UCSD-AML1 (cell line): ENCODE measurements around the gene KCNJ3.

ENCODE experiments used
- DNase-seq: peaks from one replicate; lab custom pipeline; 2025; ENCODE audit not compliant: unreplicated experiment; lab: John Stamatoyannopoulos, UW

Gene KCNJ3

GRCh38 chr2:154706660-154707059, 8.2 kb downstream of the KCNJ3 start:
- DNase-seq = no peak

- DNase-seq = no peak
Measured at GRCh38 chr2:154707994-154708575, 9.6 kb downstream of the KCNJ3 start.

GRCh38 chr2:154709215-154709614, 10.7 kb downstream of the KCNJ3 start:
- DNase-seq = no peak

DNA sequence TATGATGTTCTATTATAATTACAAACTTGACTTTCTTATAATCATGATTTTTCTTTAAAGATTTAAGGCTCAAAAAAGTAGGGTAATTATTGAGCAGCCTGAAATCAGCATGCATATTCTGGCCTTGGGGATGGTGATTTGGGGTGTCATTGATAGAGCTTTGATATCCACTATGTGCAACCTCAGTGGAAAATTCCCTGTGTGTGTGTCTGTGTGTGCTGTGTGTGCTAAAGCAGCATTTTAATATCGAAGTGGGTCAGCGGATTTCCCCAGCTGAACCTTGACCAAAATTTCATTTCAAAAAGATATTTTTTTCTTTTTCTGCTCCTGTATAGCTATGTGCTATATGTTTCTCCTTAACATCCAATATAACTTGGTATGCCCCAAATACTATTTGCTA, 11.6 kb downstream of the KCNJ3 start:
- DNase-seq = no peak

- DNase-seq = no peak
Measured at GRCh38 chr2:154710685-154711084, 12.2 kb downstream of the KCNJ3 start.

DNA sequence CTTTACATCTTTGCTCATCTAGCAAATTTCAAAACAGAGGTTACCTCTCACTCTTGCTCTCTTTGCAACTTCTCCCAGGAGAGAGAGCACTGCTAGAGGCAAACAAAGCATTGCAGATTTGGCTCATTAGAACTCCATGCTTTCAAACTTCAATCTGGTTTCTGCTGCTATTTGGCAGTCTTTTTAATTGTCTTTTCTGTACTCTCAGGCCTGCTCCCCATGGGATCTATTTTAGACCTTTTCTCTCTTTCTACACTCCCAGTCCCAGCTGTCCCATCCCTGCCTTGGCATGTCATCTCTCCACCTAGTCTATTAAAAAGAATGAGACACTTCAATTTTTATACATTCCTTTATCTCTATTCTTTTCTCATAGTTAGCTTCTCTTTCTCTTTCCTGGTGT, 15.2 kb downstream of the KCNJ3 start:
- no peak for DNase-seq

DNA sequence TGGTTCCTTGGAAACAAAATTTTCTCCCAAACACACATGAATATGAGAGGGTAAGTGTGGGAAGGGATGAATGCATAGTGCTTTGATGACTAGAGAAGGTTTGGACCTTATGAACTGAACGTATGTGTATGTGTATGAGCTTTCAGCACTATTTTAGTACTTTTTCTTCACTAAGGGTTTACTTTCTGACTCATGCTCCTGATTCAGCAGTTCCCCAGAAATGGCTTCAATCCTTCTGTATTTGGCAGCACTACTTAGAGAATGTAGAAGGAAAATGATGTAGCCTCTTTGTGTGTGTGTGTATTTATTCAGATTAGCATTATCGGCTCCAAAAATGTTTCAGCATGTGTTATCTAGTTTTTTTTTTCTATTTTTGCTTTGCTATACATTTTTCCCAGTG, 22.2 kb downstream of the KCNJ3 start:
- DNase-seq = no peak

GRCh38 chr2:154724194-154724797, 25.8 kb downstream of the KCNJ3 start:
- DNase-seq = no peak

DNA sequence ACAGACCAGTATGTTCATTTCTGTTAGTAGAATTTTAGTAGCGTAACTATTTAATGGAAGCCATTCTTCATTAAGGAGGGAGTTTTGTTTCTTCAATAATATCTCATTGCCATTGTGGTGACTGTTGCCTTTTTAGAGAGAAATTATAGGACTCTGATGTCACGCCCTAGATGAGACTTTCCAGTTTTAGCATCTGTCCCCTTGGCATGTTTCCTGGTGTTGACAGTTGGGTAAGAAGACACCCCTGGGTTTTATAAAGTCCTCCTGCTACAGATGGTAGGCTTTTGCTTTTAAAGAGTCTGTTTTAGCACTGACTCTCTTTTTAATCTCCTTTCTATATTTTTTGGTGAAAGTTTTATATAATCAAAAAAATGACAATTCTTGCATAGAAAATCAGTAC, 41.9 kb downstream of the KCNJ3 start:
- no peak for DNase-seq

- DNase-seq = no peak
Measured at GRCh38 chr2:154758871-154759270, 60.4 kb downstream of the KCNJ3 start.

DNA sequence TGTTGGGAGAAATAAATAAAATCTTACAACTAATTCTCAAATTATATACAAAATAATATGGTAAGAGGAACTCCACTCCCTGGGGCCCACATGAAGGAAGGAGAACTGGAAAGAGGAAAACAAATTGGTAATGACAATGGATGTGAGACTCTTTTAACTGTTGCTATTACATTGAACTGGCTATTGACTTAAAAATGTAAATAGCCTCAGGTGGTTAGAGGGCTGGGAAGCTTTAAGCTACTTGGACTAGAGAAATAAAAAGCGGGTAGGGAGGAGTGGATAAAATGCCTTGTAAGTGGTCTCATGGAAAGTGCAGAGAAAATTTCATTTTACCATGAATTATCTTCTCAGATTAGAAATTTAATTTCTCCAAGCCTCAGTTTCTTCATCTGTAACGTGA, 64.1 kb downstream of the KCNJ3 start:
- DNase-seq = no peak

- DNase-seq = no peak
Measured at GRCh38 chr2:154771664-154772284, 73.3 kb downstream of the KCNJ3 start.

DNA sequence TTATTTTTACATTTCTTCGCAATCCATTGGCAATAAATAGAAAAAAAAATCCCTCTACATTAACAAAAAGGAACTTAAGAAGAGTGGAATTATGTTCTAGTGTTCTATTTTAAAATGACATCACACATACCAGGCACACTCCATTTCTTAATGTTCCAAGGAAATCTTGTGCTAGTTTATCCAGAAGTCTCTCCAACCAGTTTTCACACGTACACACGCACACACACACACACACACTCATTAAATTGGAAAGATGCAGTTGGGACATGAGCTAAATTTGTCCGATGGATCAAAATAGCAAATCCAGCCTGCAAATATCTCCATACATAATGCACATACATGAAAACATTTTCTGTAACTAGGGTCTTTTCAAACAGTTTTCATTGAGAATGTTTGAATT, 78.3 kb downstream of the KCNJ3 start:
- no peak for DNase-seq

DNA sequence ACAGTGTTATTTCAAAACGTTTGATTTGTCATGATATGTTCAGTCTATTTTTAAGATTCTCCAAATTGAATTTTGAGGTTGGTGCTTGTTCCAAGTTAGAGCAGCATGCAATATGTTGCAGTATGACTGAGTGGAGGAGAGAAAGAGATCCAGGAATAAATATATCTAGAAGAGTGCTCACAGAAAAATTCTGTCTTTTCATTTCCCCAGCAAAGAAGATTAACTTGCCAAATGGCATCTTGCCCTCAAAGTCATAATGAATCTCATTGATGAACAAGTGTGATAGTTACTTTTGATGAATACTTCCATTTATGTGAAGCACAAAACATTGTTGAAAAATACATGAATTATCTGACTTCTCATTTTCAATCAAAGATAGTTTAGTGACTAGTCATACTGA, 95.9 kb downstream of the KCNJ3 start:
- no peak for DNase-seq

- no peak for DNase-seq
Measured at GRCh38 chr2:154795651-154796050, 97.2 kb downstream of the KCNJ3 start.

DNA sequence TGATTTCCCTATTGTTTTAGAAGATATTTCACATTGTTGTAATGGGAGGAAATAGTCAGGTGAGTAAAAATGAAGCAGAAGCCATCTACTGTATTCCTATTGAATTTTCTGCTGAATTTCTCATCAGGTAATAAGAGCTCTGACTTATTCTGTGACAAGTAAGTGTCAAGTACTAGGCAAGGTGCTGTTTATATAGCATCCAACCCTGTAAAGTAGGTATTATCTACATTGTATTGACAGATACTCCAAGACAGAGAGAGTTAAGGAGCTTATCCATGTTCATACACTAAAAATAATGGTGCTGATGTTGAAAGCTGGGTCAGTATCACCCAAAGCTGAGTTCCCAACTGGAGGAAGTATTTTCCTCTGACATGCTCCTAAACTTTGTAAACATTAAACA, 106.0 kb downstream of the KCNJ3 start:
- no peak for DNase-seq

DNA sequence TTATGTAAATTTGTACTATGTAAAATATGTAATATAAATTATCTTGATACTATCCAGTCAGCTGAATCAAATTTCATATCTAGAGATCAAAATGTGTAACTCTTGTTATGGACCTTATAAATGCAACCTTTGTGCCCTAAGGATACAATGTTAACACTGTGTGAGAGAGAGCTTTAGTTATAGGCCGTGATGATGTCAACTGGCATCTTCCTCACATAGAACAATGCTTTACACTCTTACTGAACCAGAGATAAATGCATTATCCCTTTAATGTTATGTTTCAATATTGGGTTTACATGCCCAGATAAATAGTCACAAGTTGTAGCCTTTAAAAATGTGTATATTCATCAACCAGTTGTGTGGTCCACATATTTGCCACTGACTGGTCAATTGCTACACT, 115.1 kb downstream of the KCNJ3 start:
- DNase-seq = no peak

GRCh38 chr2:154814856-154815255, 116.4 kb downstream of the KCNJ3 start:
- DNase-seq = no peak

DNA sequence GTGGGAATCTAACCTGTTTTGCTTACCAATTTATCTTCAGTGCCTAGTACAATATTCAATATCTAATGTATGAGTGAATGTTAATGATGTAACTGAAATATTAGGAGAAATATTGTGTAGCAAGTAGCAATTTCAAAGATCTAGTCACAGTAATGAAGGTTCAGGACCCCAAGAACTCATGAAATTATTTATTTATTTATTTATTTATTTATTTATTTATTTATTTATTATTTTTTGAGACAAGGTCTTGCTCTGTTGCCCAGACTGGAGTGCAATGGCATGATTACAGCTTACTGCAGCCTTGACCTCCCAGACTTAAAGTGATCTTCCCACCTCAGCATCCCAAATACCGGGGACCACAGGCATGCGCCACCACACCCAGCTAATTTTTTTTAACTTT, 126.9 kb downstream of the KCNJ3 start:
- no peak for DNase-seq

- DNase-seq = no peak
Measured at GRCh38 chr2:154826827-154827226, 128.3 kb downstream of the KCNJ3 start.

DNA sequence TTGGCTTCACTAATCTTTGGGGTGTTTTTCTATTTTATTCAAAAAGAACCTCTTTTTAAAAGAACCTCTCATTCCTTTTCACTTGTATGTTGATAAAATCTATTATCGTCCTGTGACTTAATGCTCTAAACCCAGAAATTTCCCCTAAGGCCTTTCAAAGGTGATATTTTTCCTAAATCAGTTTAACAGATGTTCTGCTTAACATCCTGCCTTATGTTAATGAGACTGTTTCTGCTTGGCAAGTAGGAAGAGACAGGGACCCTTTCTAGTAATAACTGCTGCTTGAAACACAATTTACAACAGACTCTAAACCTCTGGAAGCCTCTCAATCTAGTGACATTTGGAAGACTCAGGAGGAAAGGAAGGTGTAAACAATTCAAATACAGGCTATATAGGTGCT, 128.8 kb downstream of the KCNJ3 start:
- no peak for DNase-seq

GRCh38 chr2:154832711-154833110, 134.2 kb downstream of the KCNJ3 start:
- DNase-seq = no peak

GRCh38 chr2:154836632-154837031, 138.1 kb downstream of the KCNJ3 start:
- no peak for DNase-seq
